ENCODE data around the gene COL24A1.
"Not testable (repeated sequence)": the region's sequence is repeated elsewhere in the genome, so short reads cannot be mapped to it uniquely, and the experiment has no call there.

COL24A1 gene

GRCh38 chr1:85888921-85889320, 267.7 kb downstream of the COL24A1 start:
- H3K4me3 ChIP-seq (ENCODE audit: low read length) = no peak overlapping the region
- WGBS = no CpG with 5 or more reads among the region's 3 CpGs
- H3K27me3 ChIP-seq (ENCODE audit: insufficient read depth, low read length) = no peaks in the 10 kb centered on the region
- H3K36me3 ChIP-seq (ENCODE audit: insufficient read depth, low read length) = no peaks in the 10 kb centered on the region
- H3K9ac ChIP-seq (ENCODE audit: low read depth, low read length) = no peak overlapping the region
- no peak overlapping the region for H3K27ac ChIP-seq (ENCODE audit: low read depth, low read length)
- no peaks in the 10 kb centered on the region for H3K4me1 ChIP-seq (ENCODE audit: insufficient read depth, low read length)
- H3K9me3 ChIP-seq (ENCODE audit: insufficient read depth, low read depth, low read length) = no peaks in the 10 kb centered on the region

DNA sequence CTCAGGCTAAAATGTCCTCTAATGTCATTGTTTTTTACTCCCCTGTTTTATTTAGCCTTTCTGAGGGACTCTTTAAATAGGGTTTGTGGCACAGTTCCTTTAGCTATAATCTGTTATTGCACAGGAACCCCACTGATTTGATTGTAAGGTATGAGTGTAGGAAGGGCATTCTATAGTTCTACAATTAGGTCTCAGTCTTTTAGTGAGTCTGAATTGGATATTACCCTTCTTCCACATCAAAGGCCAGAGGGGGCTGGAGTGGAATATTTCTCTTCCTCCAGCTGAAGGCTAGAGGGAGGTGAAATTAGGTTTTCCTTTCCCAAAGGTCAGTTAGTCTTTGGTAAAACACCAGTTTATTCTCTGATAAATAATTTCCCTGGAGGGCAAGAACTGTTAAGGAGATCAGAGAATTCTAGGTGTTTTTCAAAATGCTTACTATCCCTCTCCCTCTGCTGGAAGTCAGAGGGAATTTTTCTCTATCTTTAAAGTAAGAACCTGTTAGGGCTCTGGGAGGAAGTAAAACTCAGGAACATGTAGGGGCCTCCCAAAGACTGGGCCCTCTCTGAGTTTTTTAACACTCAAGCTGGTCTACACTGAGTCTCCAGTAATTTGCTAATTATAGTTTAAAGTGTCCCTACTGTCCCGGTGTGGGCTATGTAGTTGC, 272.1 kb downstream of the COL24A1 start:
- Histone ChIP-seq H3K36me3 (ENCODE audit: insufficient read depth, low read length) (no peaks in the 10 kb centered on the region), H3K4me3 (ENCODE audit: low read length) (no peak overlapping the region), H3K9me3 (ENCODE audit: insufficient read depth, low read depth, low read length) (no peaks in the 10 kb centered on the region), H3K27ac (ENCODE audit: low read depth, low read length) (no peak overlapping the region), H3K4me1 (ENCODE audit: insufficient read depth, low read length) (no peaks in the 10 kb centered on the region), H3K27me3 (ENCODE audit: insufficient read depth, low read length) (no peaks in the 10 kb centered on the region), H3K9ac (ENCODE audit: low read depth, low read length) (no peak overlapping the region)
- 50% methylated on average over 1 of the region's 1 CpG for WGBS

DNA sequence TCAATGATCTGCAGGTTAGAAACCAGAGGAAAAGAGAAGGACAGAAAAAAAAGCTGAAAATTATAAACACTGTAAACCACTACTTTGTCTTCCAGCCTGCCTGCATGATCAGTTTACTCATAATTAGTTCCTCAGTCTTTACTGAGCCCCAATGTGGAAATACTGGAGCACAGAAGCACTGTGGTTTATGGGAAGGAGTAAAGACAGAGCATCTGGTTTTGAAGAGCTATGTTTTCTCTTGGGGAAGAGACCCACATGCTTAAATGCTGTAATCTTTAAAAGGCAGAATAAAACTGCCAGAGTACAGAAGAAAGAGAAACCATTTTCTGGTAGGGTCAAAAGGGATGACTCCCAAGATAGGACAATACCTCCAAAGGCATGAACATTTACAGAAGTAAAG, 289.4 kb downstream of the COL24A1 start:
- Histone ChIP-seq H3K4me3 (ENCODE audit: low read length) (no peak overlapping the region), H3K27me3 (ENCODE audit: insufficient read depth, low read length) (no peaks in the 10 kb centered on the region), H3K36me3 (ENCODE audit: insufficient read depth, low read length) (no peaks in the 10 kb centered on the region), H3K9me3 (ENCODE audit: insufficient read depth, low read depth, low read length) (no peaks in the 10 kb centered on the region), H3K4me1 (ENCODE audit: insufficient read depth, low read length) (no peaks in the 10 kb centered on the region), H3K27ac (ENCODE audit: low read depth, low read length) (no peak overlapping the region), H3K9ac (ENCODE audit: low read depth, low read length) (no peak overlapping the region)

DNA sequence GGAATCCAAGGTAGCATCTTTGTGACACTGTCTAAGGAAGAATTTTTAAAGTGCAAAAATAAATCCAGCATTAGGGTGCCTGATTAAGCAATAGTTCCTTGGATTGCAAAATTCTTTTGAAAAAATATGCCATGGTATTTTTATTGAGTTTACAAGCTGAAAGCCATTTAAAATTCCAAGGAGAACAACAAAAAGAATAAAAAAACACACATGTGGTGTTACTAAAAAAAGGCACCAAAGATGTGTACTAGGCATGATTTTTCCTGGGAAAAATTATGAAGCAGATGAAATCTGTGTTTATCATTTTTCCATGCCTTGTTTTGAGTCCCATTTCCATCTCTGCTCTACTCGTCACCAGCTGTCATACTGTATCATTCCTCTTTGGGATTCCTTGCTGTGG, 291.4 kb downstream of the COL24A1 start:
- Histone ChIP-seq H3K9ac (ENCODE audit: low read depth, low read length) (no peak overlapping the region), H3K27me3 (ENCODE audit: insufficient read depth, low read length) (no peaks in the 10 kb centered on the region), H3K9me3 (ENCODE audit: insufficient read depth, low read depth, low read length) (no peaks in the 10 kb centered on the region), H3K36me3 (ENCODE audit: insufficient read depth, low read length) (no peaks in the 10 kb centered on the region), H3K27ac (ENCODE audit: low read depth, low read length) (no peak overlapping the region), H3K4me3 (ENCODE audit: low read length) (no peak overlapping the region), H3K4me1 (ENCODE audit: insufficient read depth, low read length) (no peaks in the 10 kb centered on the region)
- 93% methylated on average over 1 of the region's 1 CpG for WGBS

DNA sequence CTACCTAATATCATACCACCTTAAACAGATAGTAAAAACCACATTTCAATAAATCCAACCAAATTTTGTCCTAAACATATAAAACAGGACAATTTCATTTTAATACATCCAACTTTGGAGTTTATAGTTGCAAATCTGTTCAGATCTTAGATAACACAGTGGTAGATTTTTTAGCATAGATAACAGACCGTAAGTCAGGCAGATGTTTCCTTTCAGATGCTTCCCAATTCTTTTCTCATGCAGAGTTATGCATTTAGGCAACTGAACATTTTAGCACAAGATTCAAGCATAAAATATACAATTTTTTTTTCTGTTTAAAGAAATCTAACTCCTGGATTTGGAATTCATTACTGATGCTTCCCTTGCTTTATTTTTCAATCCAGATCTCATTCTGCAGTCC, 291.8 kb downstream of the COL24A1 start:
- Histone ChIP-seq H3K4me3 (ENCODE audit: low read length) (no peak overlapping the region), H3K36me3 (ENCODE audit: insufficient read depth, low read length) (no peaks in the 10 kb centered on the region), H3K9ac (ENCODE audit: low read depth, low read length) (no peak overlapping the region), H3K4me1 (ENCODE audit: insufficient read depth, low read length) (no peaks in the 10 kb centered on the region), H3K27ac (ENCODE audit: low read depth, low read length) (no peak overlapping the region), H3K27me3 (ENCODE audit: insufficient read depth, low read length) (no peaks in the 10 kb centered on the region), H3K9me3 (ENCODE audit: insufficient read depth, low read depth, low read length) (no peaks in the 10 kb centered on the region)
- 94% methylated on average over 1 of the region's 1 CpG for WGBS

- not testable (repeated sequence) for H3K4me1 ChIP-seq (ENCODE audit: insufficient read depth, low read length); H3K9ac ChIP-seq (ENCODE audit: low read depth, low read length); H3K36me3 ChIP-seq (ENCODE audit: insufficient read depth, low read length); H3K27me3 ChIP-seq (ENCODE audit: insufficient read depth, low read length); H3K4me3 ChIP-seq (ENCODE audit: low read length); H3K27ac ChIP-seq (ENCODE audit: low read depth, low read length); H3K9me3 ChIP-seq (ENCODE audit: insufficient read depth, low read depth, low read length)
- WGBS = 94% methylated on average over 1 of the region's 1 CpG
These were observed 292.9 kb downstream of the COL24A1 start for GRCh38 chr1:85863639-85864038.

GRCh38 chr1:85862456-85862855, 294.1 kb downstream of the COL24A1 start:
- Histone ChIP-seq H3K9me3 (ENCODE audit: insufficient read depth, low read depth, low read length) (no peaks in the 10 kb centered on the region), H3K9ac (ENCODE audit: low read depth, low read length) (no peak overlapping the region), H3K4me1 (ENCODE audit: insufficient read depth, low read length) (no peaks in the 10 kb centered on the region), H3K27me3 (ENCODE audit: insufficient read depth, low read length) (no peaks in the 10 kb centered on the region), H3K4me3 (ENCODE audit: low read length) (no peak overlapping the region), H3K27ac (ENCODE audit: low read depth, low read length) (no peak overlapping the region), H3K36me3 (ENCODE audit: insufficient read depth, low read length) (no peaks in the 10 kb centered on the region)
- no CpG with 5 or more reads among the region's 1 CpG for WGBS

DNA sequence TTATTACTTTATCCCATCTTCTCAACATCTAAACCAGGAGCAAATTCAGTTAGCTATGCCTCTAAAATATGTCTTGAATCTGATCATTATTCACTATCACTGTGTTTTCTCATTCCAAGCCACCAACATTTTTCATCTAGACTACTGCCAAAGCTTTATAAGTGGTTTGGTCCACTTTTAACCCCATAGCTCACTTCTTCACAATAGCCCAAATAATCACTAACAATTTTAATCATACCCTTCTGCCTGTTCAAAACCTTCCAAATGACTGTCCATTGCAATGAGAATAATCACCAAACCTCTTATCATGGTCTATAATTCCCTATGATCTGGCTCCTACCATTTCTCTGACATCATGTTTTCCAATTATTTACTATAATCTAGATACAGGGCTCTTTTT, 298.6 kb downstream of the COL24A1 start:
- Histone ChIP-seq H3K27ac (ENCODE audit: low read depth, low read length) (no peak overlapping the region), H3K4me3 (ENCODE audit: low read length) (no peak overlapping the region), H3K9ac (ENCODE audit: low read depth, low read length) (no peak overlapping the region), H3K4me1 (ENCODE audit: insufficient read depth, low read length) (no peaks in the 10 kb centered on the region), H3K9me3 (ENCODE audit: insufficient read depth, low read depth, low read length) (no peaks in the 10 kb centered on the region), H3K27me3 (ENCODE audit: insufficient read depth, low read length) (no peaks in the 10 kb centered on the region), H3K36me3 (ENCODE audit: insufficient read depth, low read length) (no peaks in the 10 kb centered on the region)

GRCh38 chr1:85850238-85850637, 306.3 kb downstream of the COL24A1 start:
- Histone ChIP-seq H3K4me1 (ENCODE audit: insufficient read depth, low read length) (0 out of 2 replicates have a peak, but pooled peaks cover 3% of the 10 kb centered on the region), H3K4me3 (ENCODE audit: low read length) (no peak overlapping the region), H3K27me3 (ENCODE audit: insufficient read depth, low read length) (no peaks in the 10 kb centered on the region), H3K27ac (ENCODE audit: low read depth, low read length) (no peak overlapping the region), H3K36me3 (ENCODE audit: insufficient read depth, low read length) (no peaks in the 10 kb centered on the region), H3K9me3 (ENCODE audit: insufficient read depth, low read depth, low read length) (no peaks in the 10 kb centered on the region), H3K9ac (ENCODE audit: low read depth, low read length) (no peak overlapping the region)
- WGBS = 88% methylated on average over 2 of the region's 2 CpGs

DNA sequence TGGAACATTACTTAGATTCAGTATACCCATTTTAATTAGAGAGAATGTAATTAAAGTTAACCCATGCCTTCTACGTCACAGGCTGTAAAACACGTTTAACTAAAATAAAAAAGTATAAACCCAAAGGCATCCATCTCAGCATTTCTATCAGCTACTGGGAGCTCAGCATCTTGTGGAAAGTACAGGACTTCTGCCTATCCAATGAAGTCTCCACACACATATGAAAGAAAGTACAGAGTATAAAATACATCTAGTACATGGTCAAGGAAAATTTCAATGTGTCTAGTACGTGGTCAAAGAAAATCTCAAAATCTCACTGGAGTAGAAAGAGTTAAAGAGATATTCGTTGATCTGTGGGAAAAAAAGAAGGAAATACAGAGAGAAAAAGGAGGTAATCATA, 306.9 kb downstream of the COL24A1 start:
- Histone ChIP-seq H3K4me1 (ENCODE audit: insufficient read depth, low read length) (0 out of 2 replicates have a peak, but pooled peaks cover 3% of the 10 kb centered on the region), H3K9ac (ENCODE audit: low read depth, low read length) (no peak overlapping the region), H3K36me3 (ENCODE audit: insufficient read depth, low read length) (no peaks in the 10 kb centered on the region), H3K4me3 (ENCODE audit: low read length) (no peak overlapping the region), H3K27ac (ENCODE audit: low read depth, low read length) (no peak overlapping the region), H3K9me3 (ENCODE audit: insufficient read depth, low read depth, low read length) (no peaks in the 10 kb centered on the region), H3K27me3 (ENCODE audit: insufficient read depth, low read length) (no peaks in the 10 kb centered on the region)
- 90% methylated on average over 4 of the region's 4 CpGs for WGBS

- H3K27me3 ChIP-seq (ENCODE audit: insufficient read depth, low read length) = no peaks in the 10 kb centered on the region
These were observed 309.2 kb downstream of the COL24A1 start for GRCh38 chr1:85847356-85847755.

DNA sequence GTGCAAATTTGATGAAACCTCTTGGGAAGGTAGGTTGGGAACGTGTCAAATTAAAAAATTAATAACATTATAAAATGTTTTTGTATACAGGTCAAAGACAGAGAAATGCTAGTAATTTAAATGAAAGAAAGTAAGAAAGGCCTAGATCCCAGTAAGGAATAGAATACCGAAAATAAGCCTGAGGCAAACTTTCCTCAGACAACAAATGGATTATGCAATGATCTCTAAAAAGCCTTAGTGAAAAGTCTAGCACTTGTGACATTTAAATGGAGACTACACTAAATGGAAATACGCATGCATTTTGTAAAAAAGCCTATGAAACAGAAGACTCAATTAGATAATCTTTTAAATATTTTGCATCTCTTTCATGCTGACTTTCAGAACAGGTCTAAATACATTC, 309.9 kb downstream of the COL24A1 start:
- H3K9me3 ChIP-seq (ENCODE audit: insufficient read depth, low read depth, low read length) = no peaks in the 10 kb centered on the region
- 94% methylated on average over 2 of the region's 3 CpGs for WGBS

More at GRCh38 chr1:85847356-85847755, 309.2 kb downstream of the COL24A1 start:
- H3K4me3 ChIP-seq (ENCODE audit: low read length) = no peak overlapping the region
- H3K9me3 ChIP-seq (ENCODE audit: insufficient read depth, low read depth, low read length) = no peaks in the 10 kb centered on the region
- H3K9ac ChIP-seq (ENCODE audit: low read depth, low read length) = no peak overlapping the region
- H3K27ac ChIP-seq (ENCODE audit: low read depth, low read length) = no peak overlapping the region
- no peaks in the 10 kb centered on the region for H3K36me3 ChIP-seq (ENCODE audit: insufficient read depth, low read length)
- H3K4me1 ChIP-seq (ENCODE audit: insufficient read depth, low read length) = 0 out of 2 replicates have a peak, but pooled peaks cover 3% of the 10 kb centered on the region
- WGBS = 87% methylated on average over 2 of the region's 2 CpGs

More for the DNA sequence above, 309.9 kb downstream of the COL24A1 start:
- Histone ChIP-seq H3K27ac (ENCODE audit: low read depth, low read length) (no peak overlapping the region), H3K4me1 (ENCODE audit: insufficient read depth, low read length) (0 out of 2 replicates have a peak, but pooled peaks cover 3% of the 10 kb centered on the region), H3K27me3 (ENCODE audit: insufficient read depth, low read length) (no peaks in the 10 kb centered on the region), H3K36me3 (ENCODE audit: insufficient read depth, low read length) (no peaks in the 10 kb centered on the region), H3K9ac (ENCODE audit: low read depth, low read length) (no peak overlapping the region), H3K4me3 (ENCODE audit: low read length) (no peak overlapping the region)

Data from HUES64 (cell line).